Measurements from ENCODE around the gene SRSF10. TPM values are rescaled to one million over a fixed set of nuclear protein-coding genes. Genes with fewer than 3 reads are reported as not detected.

Gene SRSF10
- polyA plus RNA-seq, 3 donors: 66.6 to 76.2 (median 75.6) TPM

DNA sequence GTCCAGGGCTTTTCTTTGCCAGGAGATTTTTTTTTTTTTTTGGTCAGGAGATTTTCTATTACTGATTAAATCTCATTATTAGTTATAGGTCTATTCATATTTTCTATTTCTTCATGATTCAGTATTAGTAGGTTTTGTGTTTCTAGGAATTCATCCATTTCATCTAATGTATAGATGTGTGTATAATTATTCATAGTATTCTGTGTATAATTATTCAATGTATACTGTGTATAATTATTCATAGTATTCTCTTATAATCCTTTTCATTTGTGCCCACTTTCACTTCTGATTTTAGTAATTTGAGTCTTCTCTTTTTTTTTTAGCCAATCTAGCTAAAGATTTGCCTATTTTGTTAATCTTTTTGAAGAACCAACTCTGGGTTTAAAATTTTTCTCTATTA lies 32.8 kb downstream of the SRSF10 start:
- Histone ChIP-seq H3K4me3 (replicated peaks in 1 of 3; ENCODE audit: low read depth in 2 of 3, low read length in 3 of 3) (no peak overlapping the region), H4K20me1 (ENCODE audit: insufficient read depth, low read length) (no peaks in the 10 kb centered on the region), H3K27me3 (ENCODE audit: control insufficient read depth in 2 of 2, insufficient read depth in 2 of 2, low read length in 2 of 2) (no peaks in the 10 kb centered on the region), H3K9ac (ENCODE audit: insufficient read depth, low read length, poor library complexity, severe bottlenecking) (no peak overlapping the region), H3K27ac (ENCODE audit: low read depth in 1 of 2, low read length in 2 of 2) (no peak overlapping the region), H3K4me1 (ENCODE audit: control insufficient read depth in 1 of 2, insufficient read depth in 2 of 2, low read length in 2 of 2) (no peaks in the 10 kb centered on the region), H3K4me2 (replicated peaks; ENCODE audit: extremely low read depth, low read length, poor library complexity, severe bottlenecking) (no peak overlapping the region), H3K79me2 (ENCODE audit: insufficient read depth, low read length) (no peaks in the 10 kb centered on the region), H3K36me3 (replicated peaks in 1 of 2; ENCODE audit: control insufficient read depth in 1 of 2, insufficient read depth in 2 of 2, low read length in 2 of 2) (no peaks in the 10 kb centered on the region), H3K9me3 (replicated peaks in 1 of 2; ENCODE audit: control insufficient read depth in 1 of 2, insufficient read depth in 1 of 2, low read length in 2 of 2) (peaks cover 0 to 12% of the 10 kb centered on the region in 2 donors), H2AFZ (ENCODE audit: insufficient read depth, low read depth, low read length, poor library complexity, severe bottlenecking) (no peak overlapping the region)
- Mint-ChIP-seq H3K27ac (no peak overlapping the region), H3K27me3 (ENCODE audit: low read depth in 3 of 3) (peaks cover 0 to 4% (median 0%) of the 10 kb centered on the region in 3 donors), H3K9me3 (peaks cover 9 to 26% (median 19%) of the 10 kb centered on the region in 7 donors), H3K4me1 (no peaks in the 10 kb centered on the region), H3K4me3 (no peak overlapping the region), H3K36me3 (no peaks in the 10 kb centered on the region)
- intact Hi-C loops (cut with micrococcal nuclease): no loop called here
- TF ChIP-seq, protein P1, sequence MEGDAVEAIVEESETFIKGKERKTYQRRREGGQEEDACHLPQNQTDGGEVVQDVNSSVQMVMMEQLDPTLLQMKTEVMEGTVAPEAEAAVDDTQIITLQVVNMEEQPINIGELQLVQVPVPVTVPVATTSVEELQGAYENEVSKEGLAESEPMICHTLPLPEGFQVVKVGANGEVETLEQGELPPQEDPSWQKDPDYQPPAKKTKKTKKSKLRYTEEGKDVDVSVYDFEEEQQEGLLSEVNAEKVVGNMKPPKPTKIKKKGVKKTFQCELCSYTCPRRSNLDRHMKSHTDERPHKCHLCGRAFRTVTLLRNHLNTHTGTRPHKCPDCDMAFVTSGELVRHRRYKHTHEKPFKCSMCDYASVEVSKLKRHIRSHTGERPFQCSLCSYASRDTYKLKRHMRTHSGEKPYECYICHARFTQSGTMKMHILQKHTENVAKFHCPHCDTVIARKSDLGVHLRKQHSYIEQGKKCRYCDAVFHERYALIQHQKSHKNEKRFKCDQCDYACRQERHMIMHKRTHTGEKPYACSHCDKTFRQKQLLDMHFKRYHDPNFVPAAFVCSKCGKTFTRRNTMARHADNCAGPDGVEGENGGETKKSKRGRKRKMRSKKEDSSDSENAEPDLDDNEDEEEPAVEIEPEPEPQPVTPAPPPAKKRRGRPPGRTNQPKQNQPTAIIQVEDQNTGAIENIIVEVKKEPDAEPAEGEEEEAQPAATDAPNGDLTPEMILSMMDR (IDR thresholded peaks at IDR 0.05): no peak
- no peak for DNase-seq

DNA sequence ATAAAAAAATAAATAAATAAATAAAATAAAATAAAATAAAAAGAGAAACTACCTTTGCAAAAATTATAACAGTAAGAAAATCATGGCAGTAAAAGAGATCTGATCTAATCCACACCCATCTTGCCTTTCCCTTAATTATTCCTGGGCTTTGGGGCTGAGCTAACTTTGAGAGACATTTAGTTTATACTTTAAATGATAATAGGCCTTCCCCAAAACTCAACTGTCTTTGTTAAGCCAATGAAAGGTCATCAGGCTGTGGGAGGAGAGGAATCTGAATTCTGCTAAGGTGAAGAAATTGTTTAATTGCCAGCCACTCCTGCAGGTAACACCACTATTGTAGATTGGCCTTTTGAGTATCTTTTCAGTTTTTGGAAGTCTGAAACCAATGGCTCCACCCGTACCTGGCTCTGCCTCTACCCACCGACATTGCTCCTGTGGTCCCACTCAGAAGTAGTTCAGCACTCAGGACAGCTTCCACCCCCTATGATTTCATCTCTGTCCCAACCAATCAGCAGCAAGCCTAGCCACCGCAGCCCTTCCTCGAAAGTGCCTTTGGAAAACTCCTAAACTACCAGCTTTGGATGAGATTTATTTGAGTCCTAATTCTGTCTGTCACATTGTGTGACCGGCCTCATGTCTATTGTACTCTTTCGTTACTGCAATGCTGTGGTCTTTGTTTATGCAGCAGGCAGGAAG lies 43.5 kb downstream of the SRSF10 start:
- H3K9me3 Mint-ChIP-seq: peaks cover 0 to 7% (median 0%) of the 10 kb centered on the region in 7 donors
- TF ChIP-seq, protein P1 (IDR thresholded peaks at IDR 0.05): no peak
- H3K4me2 ChIP-seq (replicated peaks; ENCODE audit: extremely low read depth, low read length, poor library complexity, severe bottlenecking): no peak overlapping the region
- no peak overlapping the region for H3K27ac Mint-ChIP-seq
- H3K4me3 ChIP-seq (replicated peaks in 1 of 3; ENCODE audit: low read depth in 2 of 3, low read length in 3 of 3): no peak overlapping the region
- no peak for DNase-seq
- intact Hi-C loops (cut with micrococcal nuclease): no loop called here
- 100% methylated on average over 2 of the region's 6 CpGs for WGBS (ENCODE audit: insufficient coverage)
- H3K79me2 ChIP-seq (ENCODE audit: insufficient read depth, low read length): no peaks in the 10 kb centered on the region
- peaks cover 2% of the 10 kb centered on the region in 2 donors for H3K4me1 ChIP-seq (ENCODE audit: control insufficient read depth in 1 of 2, insufficient read depth in 2 of 2, low read length in 2 of 2)
- no peak overlapping the region for H2AFZ ChIP-seq (ENCODE audit: insufficient read depth, low read depth, low read length, poor library complexity, severe bottlenecking)
- no peaks in the 10 kb centered on the region for H4K20me1 ChIP-seq (ENCODE audit: insufficient read depth, low read length)
- peaks cover 0 to 4% (median 1%) of the 10 kb centered on the region in 3 donors for H3K27me3 Mint-ChIP-seq (ENCODE audit: low read depth in 3 of 3)
- no peaks in the 10 kb centered on the region for H3K9me3 ChIP-seq (replicated peaks in 1 of 2; ENCODE audit: control insufficient read depth in 1 of 2, insufficient read depth in 1 of 2, low read length in 2 of 2)
- no peak overlapping the region for H3K9ac ChIP-seq (ENCODE audit: insufficient read depth, low read length, poor library complexity, severe bottlenecking)
- no peaks in the 10 kb centered on the region for H3K27me3 ChIP-seq (ENCODE audit: control insufficient read depth in 2 of 2, insufficient read depth in 2 of 2, low read length in 2 of 2)
- no peaks in the 10 kb centered on the region for H3K36me3 ChIP-seq (replicated peaks in 1 of 2; ENCODE audit: control insufficient read depth in 1 of 2, insufficient read depth in 2 of 2, low read length in 2 of 2)
- peaks cover 9% of the 10 kb centered on the region for H3K4me1 Mint-ChIP-seq
- H3K27ac ChIP-seq (ENCODE audit: low read depth in 1 of 2, low read length in 2 of 2): no peak overlapping the region
- no peak overlapping the region for H3K4me3 Mint-ChIP-seq
- no peaks in the 10 kb centered on the region for H3K36me3 Mint-ChIP-seq
